Kidney glomerular epithelial cell (primary cell): ENCODE results near the gene MOB2.

Source experiments
- DNase-seq: peaks from one replicate; lab custom pipeline; 2025; lab: John Stamatoyannopoulos, UW

Gene MOB2

GRCh38 chr11:1456176-1456575, 30.4 kb downstream of the MOB2 start:
- no peak for DNase-seq

DNA sequence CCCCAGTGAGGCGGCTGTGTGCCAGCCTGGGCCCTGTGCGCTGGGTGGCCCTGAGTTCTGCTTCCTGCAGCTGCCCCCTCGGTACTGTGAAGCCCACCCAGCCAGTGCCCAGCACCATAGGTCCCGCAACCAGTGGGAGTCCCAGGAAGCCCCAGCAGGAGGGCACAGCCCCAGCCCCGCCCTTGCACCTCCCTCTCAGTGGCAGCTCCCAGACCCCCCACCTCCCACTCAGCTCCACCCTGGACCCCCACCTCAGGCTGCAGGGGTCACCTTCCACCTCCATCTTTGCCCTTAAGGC, 30.9 kb downstream of the MOB2 start:
- DNase-seq: no peak

DNA sequence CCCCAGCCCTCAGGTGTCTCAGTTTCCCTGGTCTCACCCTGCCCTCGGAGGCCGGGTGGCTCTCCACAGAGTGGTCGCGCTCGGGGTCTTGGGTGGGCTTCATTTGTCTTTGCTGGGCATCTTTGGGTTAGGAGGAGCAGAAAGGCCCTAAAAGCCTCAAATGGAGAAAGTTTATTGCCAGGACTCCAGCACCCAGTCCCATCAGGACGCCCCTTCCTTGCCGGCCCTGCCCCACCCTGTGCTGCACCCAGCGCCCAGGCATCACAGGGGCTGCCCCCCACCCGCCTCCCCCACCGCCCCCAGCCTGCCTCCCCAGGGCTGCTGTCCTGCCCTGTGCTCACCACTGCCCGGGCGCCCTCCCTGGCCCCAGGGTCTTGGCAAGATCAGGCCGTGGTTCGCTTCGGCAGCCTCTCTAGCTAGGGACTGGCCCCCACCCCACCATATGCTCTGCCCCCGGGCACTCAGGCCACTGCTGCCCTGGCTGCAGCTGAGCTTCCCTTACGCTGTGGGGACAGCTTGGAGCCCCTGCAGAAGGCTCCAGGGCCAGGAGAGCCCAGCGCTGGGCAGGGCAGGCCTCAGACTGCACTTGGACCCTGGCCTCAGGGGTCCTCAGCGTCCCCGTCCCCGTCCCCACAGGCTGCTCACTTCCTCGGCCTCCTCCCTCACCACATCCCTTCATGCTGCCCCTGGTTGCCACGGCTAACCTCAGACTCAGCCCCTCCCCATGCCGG, 31.4 kb downstream of the MOB2 start:
- DNase-seq: no peak

GRCh38 chr11:1454576-1454975, 32.0 kb downstream of the MOB2 start:
- DNase-seq: no peak

- DNase-seq: no peak
Observed at GRCh38 chr11:1453611-1454034, 33.0 kb downstream of the MOB2 start.

- no peak for DNase-seq
Observed at GRCh38 chr11:1452744-1453143, 33.8 kb downstream of the MOB2 start.

DNA sequence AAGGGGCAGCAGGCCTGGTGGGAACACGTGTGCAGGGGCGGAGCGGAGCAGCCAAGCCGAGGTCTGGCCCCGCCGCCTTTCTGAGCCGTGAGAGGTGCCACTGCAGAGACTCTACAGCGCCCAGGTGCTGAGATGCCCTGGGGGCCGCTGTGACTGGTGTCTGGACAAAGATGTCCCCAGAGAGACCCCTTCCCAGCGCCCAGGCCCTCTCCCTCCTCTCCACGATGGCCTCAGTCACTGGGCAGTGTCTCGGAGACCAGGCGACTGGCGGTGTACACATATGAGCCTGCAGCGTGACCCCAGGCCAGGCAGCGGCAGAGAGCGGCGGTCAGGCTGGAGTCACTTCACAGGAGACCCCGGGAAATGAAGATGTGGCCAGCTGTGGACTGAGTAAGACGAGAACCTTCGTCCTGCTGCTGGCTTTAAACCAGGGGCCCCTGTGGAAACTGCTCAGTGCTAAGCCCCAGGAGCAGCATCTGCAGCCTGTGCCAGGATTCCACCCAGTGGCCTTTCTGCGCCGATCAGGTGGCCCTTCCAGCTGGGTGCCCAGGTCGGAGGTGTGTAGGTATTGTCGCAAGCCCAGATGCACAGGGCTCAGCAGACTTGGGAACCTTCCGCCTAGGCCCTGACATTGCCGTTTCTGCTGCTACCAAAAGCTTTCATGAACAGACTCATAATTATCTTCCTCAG, 34.7 kb downstream of the MOB2 start:
- no peak for DNase-seq

DNA sequence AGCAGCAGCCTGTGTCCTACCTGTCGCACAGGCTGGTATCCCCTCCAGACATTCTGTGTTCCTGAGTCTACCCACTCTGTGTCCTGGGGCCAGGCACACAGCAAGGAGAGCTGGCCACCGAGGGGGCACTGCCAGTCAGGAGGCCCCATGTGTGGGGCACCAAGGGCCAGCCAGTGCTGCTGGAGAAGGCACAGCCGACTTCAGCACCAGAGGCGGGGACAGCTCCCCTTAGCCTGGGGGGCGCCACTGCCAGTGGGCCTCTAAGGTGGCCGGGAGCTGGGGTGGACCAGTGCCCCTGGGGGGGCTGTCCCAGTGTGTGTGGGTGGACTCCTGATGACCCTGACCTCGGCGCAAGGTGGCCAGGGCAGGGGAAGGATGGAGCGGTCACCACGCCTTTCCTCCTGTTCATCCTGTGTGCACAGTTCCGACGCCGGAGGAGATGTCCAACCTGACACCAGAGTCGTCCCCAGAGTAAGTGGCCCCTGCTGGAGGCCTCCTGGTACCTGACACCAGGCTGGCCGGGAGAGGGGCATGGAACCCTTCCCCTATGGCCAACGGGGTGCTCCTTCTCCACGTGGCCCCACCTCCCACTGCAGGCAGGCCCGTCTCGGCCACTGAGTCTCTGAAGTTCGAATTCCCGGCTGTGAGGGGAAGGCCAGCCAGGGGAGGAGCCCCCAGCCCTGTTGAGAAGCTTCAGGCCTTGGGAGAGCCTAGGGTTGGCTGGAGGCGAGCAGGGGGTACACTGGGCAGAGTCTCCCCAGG, 35.4 kb downstream of the MOB2 start:
- DNase-seq: no peak

DNA sequence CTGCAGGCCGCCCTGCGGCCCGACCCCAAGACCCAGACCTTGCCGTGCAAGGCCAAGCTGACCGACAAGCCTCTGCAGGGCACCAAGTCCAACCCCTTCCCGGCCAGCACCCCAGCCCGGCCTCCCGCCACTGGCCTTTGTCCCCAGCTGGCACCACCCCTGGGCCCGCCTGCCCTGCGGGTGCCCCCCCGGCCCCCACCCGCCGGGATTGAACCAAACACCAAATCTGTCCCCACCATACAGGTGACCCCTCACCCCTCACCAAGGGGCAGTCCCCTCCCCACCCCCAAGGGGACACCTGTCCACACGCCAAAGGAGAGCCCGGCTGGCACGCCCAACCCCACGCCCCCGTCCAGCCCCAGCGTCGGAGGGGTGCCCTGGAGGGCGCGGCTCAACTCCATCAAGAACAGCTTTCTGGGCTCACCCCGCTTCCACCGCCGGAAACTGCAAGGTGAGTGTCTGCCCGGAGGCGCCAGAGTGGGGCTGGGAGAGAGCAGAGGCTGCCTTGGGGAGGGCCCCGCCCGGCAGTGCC, 36.2 kb downstream of the MOB2 start:
- DNase-seq: no peak

GRCh38 chr11:1449490-1450243, 36.9 kb downstream of the MOB2 start:
- no peak for DNase-seq

GRCh38 chr11:1448882-1449281, 37.7 kb downstream of the MOB2 start:
- DNase-seq: no peak

DNA sequence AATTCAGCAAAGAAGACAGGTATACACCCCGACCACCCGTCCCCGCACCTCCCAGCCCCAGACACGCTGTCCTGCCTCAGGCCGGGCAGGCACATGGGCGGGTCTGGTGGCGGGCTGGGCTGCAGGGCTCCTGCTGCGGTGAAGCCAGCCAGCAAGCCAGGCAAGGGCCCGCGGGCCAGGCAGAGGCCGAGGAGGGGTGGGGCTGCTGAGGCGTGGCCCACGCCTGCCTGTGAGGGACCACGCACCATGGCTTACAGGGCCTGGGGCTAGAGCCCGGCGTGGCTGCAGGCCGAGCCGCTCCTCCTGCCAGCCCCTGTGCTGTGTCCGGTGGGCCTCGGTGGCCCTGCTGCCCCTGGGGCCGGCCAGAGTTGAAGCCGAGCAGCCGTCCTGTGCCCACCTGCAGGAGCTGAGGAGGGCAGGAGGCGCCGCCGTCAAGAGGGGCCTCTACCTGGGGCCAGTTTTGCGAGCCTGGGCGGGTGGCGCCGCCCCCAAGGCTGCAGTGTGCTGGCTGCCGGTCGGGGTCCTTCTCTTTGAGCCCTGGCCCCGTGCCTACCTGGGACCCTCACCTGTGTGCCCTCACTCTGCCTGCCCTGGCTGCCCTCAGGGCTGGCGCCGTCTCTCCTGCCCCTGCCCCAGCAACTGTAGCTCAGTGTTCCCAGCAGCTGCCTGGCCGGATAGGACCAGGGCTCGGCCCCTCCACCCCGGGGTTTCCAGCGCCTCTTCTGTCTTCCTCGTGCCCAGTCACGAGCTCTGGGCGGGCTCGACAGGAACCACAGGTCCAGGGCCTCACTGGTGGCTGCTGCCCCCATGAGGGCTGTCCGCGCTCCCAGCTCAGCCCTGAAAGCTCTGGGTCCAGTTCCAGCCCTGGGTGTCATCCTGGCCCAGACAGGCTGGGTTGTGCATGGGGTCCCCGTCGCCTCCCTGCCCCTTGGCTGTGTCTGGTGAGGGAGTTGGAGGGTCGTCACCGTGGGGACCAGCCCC, 38.4 kb downstream of the MOB2 start:
- no peak for DNase-seq

GRCh38 chr11:1446623-1447022, 40.0 kb downstream of the MOB2 start:
- DNase-seq: no peak

DNA sequence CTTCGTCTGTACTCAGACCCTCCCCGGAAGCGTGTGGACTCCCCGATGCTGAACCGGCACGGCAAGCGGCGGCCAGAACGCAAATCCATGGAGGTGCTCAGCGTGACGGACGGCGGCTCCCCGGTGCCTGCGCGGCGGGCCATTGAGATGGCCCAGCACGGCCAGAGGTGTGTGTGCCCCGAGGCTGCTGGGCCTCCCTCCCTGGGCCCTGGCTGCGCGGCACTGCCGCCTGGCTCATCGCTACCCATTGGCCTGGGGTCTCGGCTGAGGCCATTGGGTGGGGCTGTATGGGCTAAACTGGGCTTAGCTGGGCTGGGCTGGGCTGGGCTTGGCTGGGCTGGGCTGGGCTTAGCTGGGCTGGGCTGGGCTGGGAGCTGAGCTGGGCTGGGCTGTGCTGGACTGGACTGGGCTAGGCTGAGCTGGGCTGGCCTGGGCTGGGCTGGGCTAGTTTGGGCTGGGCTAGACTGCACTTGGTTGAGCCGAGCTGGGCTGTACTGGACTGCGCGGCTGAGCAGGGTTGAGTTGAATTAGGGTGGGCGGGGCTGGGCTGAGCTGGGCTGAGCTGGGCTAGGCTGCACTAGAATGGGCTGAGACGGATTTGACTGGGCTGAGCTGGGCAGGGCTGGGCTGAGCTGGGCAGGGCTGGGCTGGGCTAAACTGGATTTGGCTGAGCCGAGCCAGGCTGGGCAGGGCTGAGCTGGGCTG, 40.7 kb downstream of the MOB2 start:
- no peak for DNase-seq

DNA sequence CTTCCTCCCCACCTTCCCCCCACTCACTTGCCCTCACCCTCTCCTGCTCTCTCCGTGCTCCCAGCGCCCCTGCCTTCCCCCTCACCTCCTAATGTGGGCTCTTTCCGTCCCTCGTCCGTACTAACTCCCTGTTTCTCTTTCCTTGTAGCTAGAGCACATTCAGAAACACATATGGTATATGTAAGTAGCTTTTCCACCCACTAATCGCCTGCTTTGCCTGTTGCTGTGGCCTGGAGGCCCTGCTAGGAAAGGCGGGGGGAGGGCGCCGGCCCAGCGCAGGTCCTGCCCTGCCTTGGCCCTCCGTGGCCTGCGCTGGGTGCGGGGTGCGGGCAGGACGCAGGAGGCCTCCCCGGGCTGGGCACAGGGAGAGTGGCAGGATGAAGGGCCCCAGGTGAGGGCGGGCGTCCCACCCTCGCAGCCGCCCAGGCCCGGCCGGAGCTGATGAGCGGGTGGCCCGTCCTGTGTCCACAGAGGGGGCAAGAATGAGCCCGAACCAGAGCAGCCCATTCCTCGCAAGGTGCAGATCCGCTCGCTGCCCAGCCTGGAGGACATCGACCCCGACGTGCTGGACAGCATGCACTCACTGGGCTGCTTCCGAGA, 41.7 kb downstream of the MOB2 start:
- DNase-seq: no peak

DNA sequence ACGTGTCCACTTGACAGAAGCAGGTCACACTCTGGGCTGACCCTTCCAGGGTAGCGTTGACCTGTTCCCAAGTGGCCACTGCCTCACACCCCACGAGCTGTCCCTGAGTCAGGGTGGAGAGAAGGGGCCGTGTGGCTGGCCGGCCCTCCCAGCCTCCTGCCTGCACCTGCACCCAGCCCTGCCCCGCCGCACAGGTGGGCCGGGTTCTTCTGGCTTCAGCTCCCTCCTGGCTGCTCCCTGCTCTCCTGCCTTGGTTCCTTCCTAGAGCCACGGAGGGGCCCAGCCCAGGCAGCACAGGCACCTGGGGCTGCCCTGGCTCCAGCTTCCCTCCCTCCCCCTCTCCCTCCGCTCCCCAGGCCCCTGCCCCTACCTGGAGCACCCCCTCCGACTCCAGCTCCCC, 42.3 kb downstream of the MOB2 start:
- DNase-seq: no peak

GRCh38 chr11:1443737-1444136, 42.8 kb downstream of the MOB2 start:
- no peak for DNase-seq

DNA sequence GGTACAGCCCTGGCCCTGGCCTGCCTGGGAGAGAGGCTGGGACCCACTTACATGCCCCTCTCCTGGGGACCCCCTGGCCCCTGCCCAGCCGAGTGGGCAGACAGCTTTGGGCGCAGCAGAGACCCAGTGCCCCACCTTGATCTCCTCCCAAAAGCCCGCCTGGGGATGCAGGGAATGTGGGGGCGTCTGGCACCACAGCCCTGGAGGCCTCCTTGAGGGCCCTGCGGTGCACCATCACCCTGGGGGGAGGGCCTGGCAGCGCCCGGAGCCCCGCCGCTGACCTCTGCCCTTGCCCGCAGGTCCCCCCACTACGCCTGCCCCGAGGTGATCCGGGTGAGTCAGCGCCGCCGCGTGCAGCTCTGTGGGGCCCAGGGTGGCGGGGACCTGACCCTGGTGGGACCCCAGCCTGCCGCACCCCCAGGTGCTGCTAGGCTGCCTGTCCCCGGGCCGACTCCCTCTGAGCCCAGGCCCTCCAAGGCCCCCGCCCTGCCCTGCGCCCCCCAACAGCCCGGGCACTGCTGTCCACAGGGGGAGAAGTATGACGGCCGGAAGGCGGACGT, 43.7 kb downstream of the MOB2 start:
- no peak for DNase-seq

GRCh38 chr11:1442163-1442562, 44.4 kb downstream of the MOB2 start:
- no peak for DNase-seq

- DNase-seq: no peak
Observed at GRCh38 chr11:1440496-1440895, 46.1 kb downstream of the MOB2 start.
